PFSK-1 (cell line): ENCODE results near the gene TM4SF5.

Experiments used
- FOXP2 ChIP-seq: optimal IDR thresholded peaks from 2 replicates; pipeline ENCODE3; 2011; ENCODE audit warnings: borderline replicate concordance, control low read depth, inconsistent platforms; ENCODE audit not compliant: insufficient read depth; ENCODE audit errors: extremely low read length, extremely low read depth
- POLR2AphosphoS5 ChIP-seq: IDR thresholded peaks from 2 replicates; pipeline ENCODE4 v1.6.1; 2012; ENCODE audit warnings: low read depth, mild to moderate bottlenecking, control low read depth, low read length, moderate library complexity
- SIN3A ChIP-seq: IDR thresholded peaks from 2 replicates; pipeline ENCODE4 v1.6.1; 2012; ENCODE audit warnings: mild to moderate bottlenecking, low read length, moderate library complexity, borderline replicate concordance; ENCODE audit not compliant: insufficient read depth

DNA sequence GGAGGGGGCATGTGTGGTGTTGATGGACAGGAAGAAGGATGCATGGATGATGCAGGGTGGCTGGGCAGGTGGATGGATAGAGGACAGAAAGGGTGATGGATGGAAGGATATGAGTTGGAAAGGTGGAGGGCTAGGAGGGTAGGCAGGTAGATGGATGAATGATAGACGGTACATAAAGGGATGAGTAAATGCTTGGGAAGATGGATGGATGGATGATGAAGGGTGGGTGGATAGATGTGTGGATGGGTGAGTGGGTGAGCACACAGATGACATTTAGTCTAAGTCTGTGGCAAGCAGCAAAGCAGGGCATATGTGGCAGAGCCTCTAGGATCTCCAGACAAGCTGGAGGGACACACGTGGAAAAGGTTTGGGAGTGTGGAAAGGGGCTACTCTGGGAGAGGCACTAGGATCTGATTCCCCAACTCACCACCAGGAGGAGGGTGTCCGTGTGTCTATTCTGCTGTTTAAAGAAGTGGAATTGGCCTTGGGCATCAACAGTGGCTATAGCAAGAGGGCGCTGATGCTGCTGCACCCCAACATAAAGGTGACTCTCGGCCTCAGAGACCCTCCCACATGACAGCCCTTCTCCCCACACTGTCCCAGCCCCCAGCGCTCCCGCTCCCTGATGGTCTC is 43.5 kb downstream of the TM4SF5 start:
- TF ChIP-seq FOXP2 (no peak), POLR2AphosphoS5 (no peak), SIN3A (no peak)
